Stomach (tissue), 4 donors: ENCODE data around the gene HSPA4.

Source experiments
- CTCF ChIP-seq, 7 experiments: fragments of 450-650 bp in 4 of 7; fragments of 200-600 bp in 3 of 7; sonication (generic) in 3 of 7; IDR thresholded peaks; one replicate each; pipeline ENCODE4 v1.5.1; 2016 to 2019; ENCODE audit warnings: antibody characterized with exemption in 7 of 7, control low read depth in 2 of 7, mild to moderate bottlenecking in 1 of 7
- POLR2A ChIP-seq, 4 donors: fragments of 450-650 bp; IDR thresholded peaks; one replicate each; pipeline ENCODE4 v1.6.1; 2016; ENCODE audit warnings: antibody characterized with exemption in 4 of 4, control low read depth in 2 of 4, mild to moderate bottlenecking in 1 of 4, moderate library complexity in 1 of 4

GRCh38 chr5:133032852-133033742, 18.7 kb upstream of the HSPA4 start:
- TF ChIP-seq CTCF (IDR thresholded peaks at IDR 0.05) (no peak), POLR2A (IDR thresholded peaks at IDR 0.05) (no peak)
